H1 (cell line): ENCODE data around the gene CRPPA. TPM values are rescaled to one million over a fixed set of nuclear protein-coding genes. Genes with fewer than 3 reads are reported as not detected.

ENCODE experiments used
- CTCF ChIA-PET: fragments of 300-600 bp; sonication (Branson Sonifier 250); formaldehyde crosslinking; loops from one replicate; lab custom pipeline; 2021; ENCODE audit not compliant: partially characterized antibody; lab: Charles Lee
- POLR2A ChIA-PET: fragments of 300-600 bp; sonication (Branson Sonifier 250); formaldehyde crosslinking; loops from one replicate; lab custom pipeline; 2021; ENCODE audit warnings: inconsistent platforms; ENCODE audit not compliant: partially characterized antibody; lab: Charles Lee
- DNase-seq, 2 experiments: peaks; one replicate each; pipeline versions ENCODE4 v3.0.0 to v3.0.0-alpha.2; 2010 to 2022; ENCODE audit warnings: low spot score in 2 of 2, low read depth in 1 of 2, mixed read lengths in 1 of 2
- FAIRE-seq: peaks from 2 replicates; lab custom pipeline; 2011; peaks lifted over from hg19 to GRCh38; lab: Jason Lieb, UNC
- H2AFZ ChIP-seq: 2 replicates; pipeline ENCODE4 v1.8.1; 2012; ENCODE audit warnings: low read length, inconsistent platforms
- H2AK5ac ChIP-seq: 2 replicates; pipeline ENCODE4 v1.6.1; 2013; ENCODE audit warnings: low read depth, low read length
- H2BK120ac ChIP-seq: replicated peaks from 2 replicates; pipeline ENCODE3; 2013; ENCODE audit warnings: low read depth, low read length, inconsistent platforms
- H2BK12ac ChIP-seq: 2 replicates; pipeline ENCODE4 v1.6.1; 2013; ENCODE audit warnings: low read depth, low read length
- H2BK15ac ChIP-seq: 2 replicates; pipeline ENCODE4 v1.6.1; 2013; ENCODE audit warnings: low read length
- H2BK20ac ChIP-seq: 2 replicates; pipeline ENCODE4 v1.6.1; 2013; ENCODE audit warnings: low read length
- H2BK5ac ChIP-seq: 2 replicates; pipeline ENCODE4 v1.6.1; 2013; ENCODE audit warnings: low read depth, low read length
- H3K14ac ChIP-seq: 2 replicates; pipeline ENCODE4 v1.6.1; 2013; ENCODE audit warnings: inconsistent platforms; ENCODE audit not compliant: insufficient read length
- H3K18ac ChIP-seq: 2 replicates; pipeline ENCODE4 v1.6.1; 2013; ENCODE audit warnings: low read length; ENCODE audit errors: extremely low read depth
- H3K23ac ChIP-seq: 2 replicates; pipeline ENCODE4 v1.6.1; 2013; ENCODE audit warnings: inconsistent platforms; ENCODE audit not compliant: insufficient read length
- H3K23me2 ChIP-seq: 2 replicates; pipeline ENCODE4 v1.6.1; 2013; ENCODE audit warnings: low read depth, low read length
- H3K27ac ChIP-seq: 2 replicates; pipeline ENCODE4 v1.6.1; 2011; ENCODE audit warnings: low read depth, low read length, inconsistent platforms
- H3K27me3 ChIP-seq, 4 experiments: replicated peaks in 1 of 4; 1 replicate in 1 of 4; 2 replicates in 3 of 4; pipeline versions ENCODE4 v1.6.1 to v1.8.1; 2011 to 2013; ENCODE audit warnings: low read length in 3 of 4, mild to moderate bottlenecking in 3 of 4, inconsistent platforms in 2 of 4, mixed read lengths in 2 of 4, moderate library complexity in 1 of 4; ENCODE audit not compliant: control insufficient read depth in 3 of 4, insufficient read depth in 3 of 4; ENCODE audit errors: extremely low read depth in 1 of 4
- H3K36me3 ChIP-seq, 4 experiments: 2 replicates each; pipeline versions ENCODE4 v1.6.1 to v1.8.1; 2011 to 2013; ENCODE audit warnings: mild to moderate bottlenecking in 4 of 4, low read length in 3 of 4, moderate library complexity in 2 of 4, control low read depth in 1 of 4, inconsistent platforms in 1 of 4; ENCODE audit not compliant: insufficient read depth in 4 of 4, control insufficient read depth in 2 of 4
- H3K4ac ChIP-seq: replicated peaks from 2 replicates; pipeline ENCODE3; 2013; ENCODE audit warnings: low read length, low read depth, mixed read lengths, inconsistent platforms; ENCODE audit not compliant: insufficient read length
- H3K4me1 ChIP-seq, 4 experiments: replicated peaks in 1 of 4; 1 replicate in 1 of 4; 2 replicates in 3 of 4; pipeline versions ENCODE4 v1.6.1 to v1.8.1; 2011 to 2013; ENCODE audit warnings: low read length in 3 of 4, inconsistent platforms in 2 of 4, mixed read lengths in 1 of 4; ENCODE audit not compliant: insufficient read depth in 4 of 4, control insufficient read depth in 3 of 4
- H3K4me2 ChIP-seq, 2 experiments: 2 replicates each; pipeline versions ENCODE4 v1.6.1 to v1.8.1; 2011 to 2013; ENCODE audit warnings: low read depth in 2 of 2, low read length in 2 of 2, control low read depth in 1 of 2, inconsistent platforms in 1 of 2, mild to moderate bottlenecking in 1 of 2; ENCODE audit not compliant: insufficient read depth in 1 of 2
- H3K4me3 ChIP-seq, 4 experiments: fragments of 200-600, 300-600 bp in 1 of 4; sonication (generic), shearing (Covaris generic), sonication (Bioruptor Twin) in 1 of 4; 2 replicates each; pipeline versions ENCODE4 v1.5.1 to v1.8.1; 2011 to 2016; ENCODE audit warnings: low read length in 4 of 4, low read depth in 3 of 4, control low read depth in 2 of 4, inconsistent platforms in 2 of 4, mild to moderate bottlenecking in 2 of 4, mixed read lengths in 1 of 4, moderate library complexity in 1 of 4; ENCODE audit not compliant: insufficient read depth in 2 of 4; ENCODE audit errors: extremely low read depth in 1 of 4
- H3K56ac ChIP-seq: replicated peaks from 2 replicates; pipeline ENCODE3; 2013; ENCODE audit warnings: low read depth, mild to moderate bottlenecking, mixed read lengths, low read length, inconsistent platforms; ENCODE audit not compliant: insufficient read length
- H3K79me1 ChIP-seq: 2 replicates; pipeline ENCODE4 v1.6.1; 2013; ENCODE audit warnings: low read depth, low read length, control low read depth
- H3K79me2 ChIP-seq, 2 experiments: 2 replicates each; pipeline versions ENCODE4 v1.6.1 to v1.8.1; 2012 to 2013; ENCODE audit warnings: low read length in 2 of 2, mild to moderate bottlenecking in 2 of 2, inconsistent platforms in 1 of 2; ENCODE audit not compliant: insufficient read depth in 2 of 2, control insufficient read depth in 1 of 2
- H3K9ac ChIP-seq, 4 experiments: replicated peaks in 1 of 4; 1 replicate in 1 of 4; 2 replicates in 3 of 4; pipeline versions ENCODE4 v1.6.1 to v1.8.1; 2011 to 2013; ENCODE audit warnings: low read depth in 3 of 4, low read length in 3 of 4, control low read depth in 2 of 4, mild to moderate bottlenecking in 2 of 4, moderate library complexity in 2 of 4, inconsistent platforms in 1 of 4; ENCODE audit errors: extremely low read depth in 1 of 4
- H3K9me3 ChIP-seq, 2 experiments: 2 replicates each; pipeline versions ENCODE4 v1.6.1 to v1.8.1; 2012 to 2013; ENCODE audit warnings: mild to moderate bottlenecking in 2 of 2, moderate library complexity in 2 of 2, control low read depth in 1 of 2, inconsistent platforms in 1 of 2, low read depth in 1 of 2, low read length in 1 of 2, mixed read lengths in 1 of 2; ENCODE audit not compliant: insufficient read depth in 2 of 2
- H4K20me1 ChIP-seq, 2 experiments: replicated peaks in 1 of 2; 2 replicates each; pipeline versions ENCODE3 to v1.8.1; 2011 to 2013; ENCODE audit warnings: inconsistent platforms in 2 of 2, low read length in 2 of 2, mild to moderate bottlenecking in 1 of 2; ENCODE audit not compliant: insufficient read depth in 2 of 2, control insufficient read depth in 1 of 2
- H4K5ac ChIP-seq: 2 replicates; pipeline ENCODE4 v1.6.1; 2013; ENCODE audit warnings: low read length, low read depth, mixed read lengths, inconsistent platforms; ENCODE audit not compliant: insufficient read length
- H4K8ac ChIP-seq: 2 replicates; pipeline ENCODE4 v1.8.0; 2013; ENCODE audit warnings: mild to moderate bottlenecking, moderate library complexity, low read length, inconsistent platforms; ENCODE audit not compliant: insufficient read depth; ENCODE audit errors: extremely low read depth
- H4K91ac ChIP-seq: replicated peaks from 2 replicates; pipeline ENCODE3; 2013; ENCODE audit warnings: low read length, mixed read lengths, inconsistent platforms; ENCODE audit not compliant: insufficient read length
- HDAC6 ChIP-seq: IDR thresholded peaks from one replicate; pipeline ENCODE4 v1.7.1; 2012; ENCODE audit warnings: low read depth, mild to moderate bottlenecking, inconsistent platforms, low read length, moderate library complexity
- POLR2AphosphoS5 ChIP-seq: IDR thresholded peaks from 2 replicates; pipeline ENCODE4 v1.6.1; 2011; ENCODE audit warnings: low read depth, low read length
- WGBS, 2 experiments: shearing (Covaris generic) in 1 of 2; methylation state at CpG; one replicate each; pipeline versions ENCODE4 v1.1.6 to v1.1.7; 2013 to 2015; ENCODE audit warnings: low lambda C conversion rate in 2 of 2, mixed read lengths in 2 of 2, inconsistent platforms in 1 of 2, low coverage in 1 of 2, missing lambda C conversion rate in 1 of 2; ENCODE audit not compliant: insufficient replicate concordance in 2 of 2, insufficient coverage in 1 of 2, insufficient read length in 1 of 2; ENCODE audit errors: extremely low coverage in 1 of 2, missing lambda C conversion rate in 1 of 2; 5-methylcytosine and 5-hydroxymethylcytosine counted together
- polyA plus RNA-seq, 7 experiments: library from polyadenylated mRNA; depleted of rRNA in 3 of 7; stranded (reverse) in 5 of 7; unstranded in 2 of 7; fragments of >200 nt in 5 of 7; fragments of 200-250 nt in 2 of 7; gene quantifications; 1 replicate in 5 of 7; 2 replicates in 1 of 7; 4 replicates in 1 of 7; pipeline versions ENCODE4 v1.2.1 to v1.2.3, GENCODE V29; 2011 to 2013; ENCODE audit warnings: missing spikeins in 2 of 7, mixed read lengths in 2 of 7
- total RNA-seq: library from RNA; stranded (reverse); fragmentation: NEBNext Ultra II Directional; extraction: Animal tissue kit (Norgen Biotek cat#: 25700); gene quantifications from 2 replicates; pipeline ENCODE4 v1.2.1, GENCODE V29; 2021
- TF ChIP-seq, protein P1 (sequence below): IDR thresholded peaks from 2 replicates; pipeline ENCODE4 v1.6.1; 2012; ENCODE audit warnings: inconsistent platforms

Gene CRPPA
- total and polyA plus RNA-seq, 2 of the 8 experiments (the other 6 are each of a cell fraction or from before 2014, with no cell fraction given) = 0.23 to 0.39 TPM

DNA sequence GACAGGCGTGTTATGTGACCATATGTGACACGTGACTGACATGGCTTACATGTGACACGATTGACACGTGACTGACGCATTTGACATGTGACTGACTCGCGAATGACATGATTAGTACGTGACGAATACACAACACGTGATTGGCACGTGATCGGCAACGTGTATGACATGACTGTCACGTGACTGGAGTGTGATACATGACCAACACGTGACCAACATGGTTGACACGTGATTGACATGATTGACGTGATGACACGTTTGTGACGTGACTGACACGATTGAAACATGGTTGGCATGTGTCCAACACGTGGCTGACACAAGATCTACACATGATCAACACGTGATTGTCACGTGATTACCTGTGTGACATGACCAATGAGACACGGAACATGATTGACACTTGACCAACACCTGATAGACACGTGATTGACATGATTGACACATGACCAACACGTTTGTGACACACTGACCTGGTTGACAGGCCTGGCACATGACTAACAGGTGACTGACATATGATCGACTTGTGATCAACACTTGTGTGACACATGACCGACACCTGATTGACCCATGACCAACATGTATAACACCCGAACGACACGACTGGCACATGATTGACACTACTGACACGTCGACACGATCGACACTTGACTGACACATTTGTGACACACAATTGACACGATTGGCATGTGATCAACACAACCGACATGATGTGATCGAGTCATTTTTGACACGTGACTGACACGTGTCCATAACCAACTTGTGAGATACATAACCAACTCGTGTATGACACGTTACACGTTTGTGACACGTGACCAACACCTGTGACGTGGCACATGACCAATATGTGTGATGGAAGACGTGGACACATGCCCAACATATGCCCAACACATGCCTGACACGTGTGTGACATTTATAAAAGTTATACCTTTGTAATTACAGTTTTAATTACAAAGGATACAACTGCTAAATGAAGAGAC, 21.1 kb downstream of the CRPPA start:
- FAIRE-seq = no peak
- peak; percentile 29; the same call in 1 of the 2 replicates for TF ChIP-seq POLR2AphosphoS5
- TF ChIP-seq, protein P1, sequence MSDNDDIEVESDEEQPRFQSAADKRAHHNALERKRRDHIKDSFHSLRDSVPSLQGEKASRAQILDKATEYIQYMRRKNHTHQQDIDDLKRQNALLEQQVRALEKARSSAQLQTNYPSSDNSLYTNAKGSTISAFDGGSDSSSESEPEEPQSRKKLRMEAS = no peak
- TF ChIP-seq HDAC6 = no peak
- Histone ChIP-seq H2AK5ac (no peak overlapping the region; the same call in 1 of the 2 replicates), H2BK15ac (no peak overlapping the region), H2AFZ (no peak overlapping the region), H3K79me1 (no peaks in the 10 kb centered on the region), H3K23ac (no peak overlapping the region), H2BK5ac (no peak overlapping the region), H3K27me3 (no peaks in the 10 kb centered on the region), H2BK20ac (no peak overlapping the region), H3K36me3 (peaks cover 0 to 35% (median 9%) of the 10 kb centered on the region in 4 experiments; a peak in 3 of 8 replicates), H3K18ac (no peak overlapping the region), H4K91ac (no peak overlapping the region), H2BK120ac (no peak overlapping the region), H3K23me2 (no peaks in the 10 kb centered on the region), H4K20me1 (no peaks in the 10 kb centered on the region), H3K27ac (no peak overlapping the region), H3K9me3 (peaks cover 45 to 46% of the 10 kb centered on the region in 2 experiments), H4K5ac (no peak overlapping the region), H3K14ac (no peak overlapping the region), H3K56ac (no peak overlapping the region), H3K79me2 (no peaks in the 10 kb centered on the region; a peak in 1 of 4 replicates), H2BK12ac (no peak overlapping the region), H3K4me2 (no peak overlapping the region), H3K4me3 (peak overlapping the region in 1 of 4 experiments; percentile 2; a peak in 1 of 8 replicates), H4K8ac (no peak overlapping the region), H3K4ac (no peak overlapping the region), H3K4me1 (no peaks in the 10 kb centered on the region), H3K9ac (no peak overlapping the region)
- POLR2A ChIA-PET = no interaction called here
- 93% methylated on average over 47 of the region's 47 CpGs; no CpG with 5 or more reads in 1 of the 2 experiments for WGBS, 2 experiments
- DNase-seq = no peak
- CTCF ChIA-PET = no interaction called here
